ENCODE data around the gene RPRD1A.
A peak's percentile ranks its signal among the peaks of the same experiment; 100 is the strongest.
"Not testable (repeated sequence)": the region's sequence is repeated elsewhere in the genome, so short reads cannot be mapped to it uniquely, and the experiment has no call there.

Gene RPRD1A

DNA sequence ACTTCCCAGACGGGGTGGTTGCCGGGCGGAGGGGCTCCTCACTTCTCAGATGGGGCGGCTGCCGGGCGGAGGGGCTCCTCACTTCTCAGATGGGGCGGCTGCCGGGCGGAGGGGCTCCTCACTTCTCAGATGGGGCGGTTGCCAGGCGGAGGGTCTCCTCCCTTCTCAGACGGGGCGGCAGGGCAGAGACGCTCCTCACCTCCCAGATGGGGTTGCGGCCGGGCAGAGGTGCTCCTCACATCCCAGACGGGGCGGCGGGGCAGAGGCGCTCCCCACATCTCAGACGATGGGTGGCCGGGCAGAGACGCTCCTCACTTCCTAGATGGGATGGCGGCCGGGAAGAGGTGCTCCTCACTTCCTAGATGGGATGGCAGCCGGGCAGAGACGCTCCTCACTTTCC is 10.4 kb upstream of the RPRD1A start:
- H3K9me3 ChIP-seq (ENCODE audit: control insufficient read depth, low read depth, low read length); H3K4me1 ChIP-seq (ENCODE audit: control insufficient read depth, low read depth, low read length); H3K27ac ChIP-seq (ENCODE audit: low read length); H3K4me3 ChIP-seq (ENCODE audit: low read length); H3K36me3 ChIP-seq (ENCODE audit: control insufficient read depth, low read depth, low read length); H3K27me3 ChIP-seq (ENCODE audit: control insufficient read depth, insufficient read depth, low read length); H3K9ac ChIP-seq (ENCODE audit: low read length): not testable (repeated sequence)

DNA sequence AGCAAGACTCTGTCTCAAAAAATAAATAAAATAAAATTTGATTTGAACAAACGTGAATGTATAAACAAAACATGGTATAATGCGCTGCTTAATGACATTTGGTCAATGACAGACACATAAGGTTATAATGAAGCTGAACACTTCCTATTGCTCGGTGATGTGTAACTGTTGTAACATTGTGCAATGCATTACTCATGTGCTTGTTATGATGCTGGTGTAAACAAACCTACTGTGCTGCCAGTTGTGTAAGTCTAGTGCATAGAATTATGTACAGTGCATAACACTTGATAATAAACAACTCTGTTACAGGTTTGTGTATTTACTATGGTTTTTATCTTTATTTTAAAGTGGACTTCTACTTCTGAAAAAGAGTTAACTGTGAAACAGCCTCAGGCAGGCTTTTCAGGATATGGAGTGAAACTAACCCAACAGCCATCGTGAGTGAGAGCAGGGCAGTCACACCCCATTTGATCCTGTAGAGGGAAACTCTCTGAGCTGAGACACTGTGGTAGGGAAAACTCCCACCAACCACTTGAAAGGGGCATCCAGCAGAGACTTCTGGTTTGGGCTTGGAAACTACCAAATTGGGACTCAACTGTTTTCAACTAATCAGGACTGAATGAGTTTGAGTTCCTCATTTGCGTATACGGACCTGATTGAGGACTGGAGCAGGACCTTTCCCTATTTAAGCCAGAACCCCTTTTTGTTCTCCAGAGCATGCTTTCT is 8.7 kb upstream of the RPRD1A start:
- no peaks in the 10 kb centered on the region for H3K4me1 ChIP-seq (ENCODE audit: control insufficient read depth, low read depth, low read length)
- no peaks in the 10 kb centered on the region for H3K27me3 ChIP-seq (ENCODE audit: control insufficient read depth, insufficient read depth, low read length)
- peaks cover 3% of the 10 kb centered on the region for H3K9me3 ChIP-seq (ENCODE audit: control insufficient read depth, low read depth, low read length)
- H3K9ac ChIP-seq (ENCODE audit: low read length) = no peak overlapping the region
- no peaks in the 10 kb centered on the region for H3K36me3 ChIP-seq (ENCODE audit: control insufficient read depth, low read depth, low read length)
- no peak overlapping the region for H3K4me3 ChIP-seq (ENCODE audit: low read length)
- H3K27ac ChIP-seq (ENCODE audit: low read length) = no peak overlapping the region

DNA sequence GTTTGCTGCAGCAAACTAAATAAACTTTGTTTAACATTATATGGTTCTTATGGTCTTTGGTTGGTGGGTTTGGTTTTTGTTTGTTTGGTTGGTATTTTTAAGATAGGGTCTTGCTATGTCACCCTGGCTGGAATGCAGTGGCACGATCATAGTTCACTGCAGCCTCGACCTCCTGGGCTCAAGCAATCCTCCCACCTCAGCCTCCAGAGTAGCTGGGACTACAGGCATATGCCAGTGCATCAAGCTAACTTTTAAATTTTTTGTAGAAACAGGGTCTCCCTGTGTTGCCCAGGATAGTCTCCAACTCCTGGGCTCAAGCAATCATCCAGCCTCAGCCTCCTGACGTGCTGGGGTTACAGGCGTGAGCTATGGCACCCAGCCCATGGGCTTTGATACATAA is 7.1 kb upstream of the RPRD1A start:
- Histone ChIP-seq H3K36me3 (ENCODE audit: control insufficient read depth, low read depth, low read length) (no peaks in the 10 kb centered on the region), H3K9ac (ENCODE audit: low read length) (no peak overlapping the region), H3K27ac (ENCODE audit: low read length) (no peak overlapping the region), H3K4me1 (ENCODE audit: control insufficient read depth, low read depth, low read length) (no peaks in the 10 kb centered on the region), H3K9me3 (ENCODE audit: control insufficient read depth, low read depth, low read length) (peaks cover 3% of the 10 kb centered on the region), H3K27me3 (ENCODE audit: control insufficient read depth, insufficient read depth, low read length) (no peaks in the 10 kb centered on the region), H3K4me3 (ENCODE audit: low read length) (no peak overlapping the region)

DNA sequence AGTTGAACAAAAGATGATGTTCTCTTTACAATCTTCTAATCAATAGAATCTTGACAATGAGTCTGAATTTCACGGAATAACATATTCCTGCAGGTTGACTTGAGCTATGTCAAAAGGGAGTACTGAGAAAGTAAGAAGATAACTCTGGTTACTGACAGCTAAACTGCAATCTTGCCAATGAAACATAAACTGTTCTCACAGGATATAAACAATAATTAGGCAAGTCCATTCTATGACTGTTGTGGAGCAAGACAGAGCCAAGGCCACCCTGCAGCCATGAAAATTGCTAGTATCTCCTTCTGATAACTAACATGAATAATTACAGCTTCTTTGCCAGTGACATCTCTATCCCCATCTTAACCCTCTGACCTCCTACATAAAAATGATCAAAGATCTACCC is 6.3 kb upstream of the RPRD1A start:
- no peak overlapping the region for H3K9ac ChIP-seq (ENCODE audit: low read length)

DNA sequence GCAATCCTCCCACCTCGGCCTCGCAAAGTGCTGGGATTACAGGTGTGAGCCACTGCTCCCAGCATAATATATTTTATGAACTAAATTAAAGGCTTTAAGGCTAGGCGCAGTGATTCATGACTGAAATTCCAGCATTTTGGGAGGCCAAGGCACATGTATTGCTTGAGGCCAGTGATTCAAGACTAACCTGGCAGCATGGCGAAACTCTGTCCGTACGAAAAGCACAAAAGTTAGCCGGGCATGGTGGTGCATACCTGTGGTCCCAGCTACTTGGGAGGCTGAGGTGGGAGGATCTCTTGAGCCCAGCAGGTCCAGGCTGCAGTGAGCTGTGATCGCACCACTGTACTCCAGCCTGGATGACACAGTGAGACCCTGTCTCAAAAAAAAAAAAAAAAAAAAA is 5.0 kb upstream of the RPRD1A start:
- not testable (repeated sequence) for H3K9ac ChIP-seq (ENCODE audit: low read length); H3K4me1 ChIP-seq (ENCODE audit: control insufficient read depth, low read depth, low read length); H3K27ac ChIP-seq (ENCODE audit: low read length); H3K4me3 ChIP-seq (ENCODE audit: low read length); H3K9me3 ChIP-seq (ENCODE audit: control insufficient read depth, low read depth, low read length); H3K36me3 ChIP-seq (ENCODE audit: control insufficient read depth, low read depth, low read length); H3K27me3 ChIP-seq (ENCODE audit: control insufficient read depth, insufficient read depth, low read length)

More for the DNA sequence above, 6.3 kb upstream of the RPRD1A start:
- Histone ChIP-seq H3K4me1 (ENCODE audit: control insufficient read depth, low read depth, low read length) (no peaks in the 10 kb centered on the region), H3K27ac (ENCODE audit: low read length) (no peak overlapping the region), H3K36me3 (ENCODE audit: control insufficient read depth, low read depth, low read length) (no peaks in the 10 kb centered on the region), H3K9me3 (ENCODE audit: control insufficient read depth, low read depth, low read length) (peaks cover under 1% of the 10 kb centered on the region), H3K27me3 (ENCODE audit: control insufficient read depth, insufficient read depth, low read length) (no peaks in the 10 kb centered on the region), H3K4me3 (ENCODE audit: low read length) (no peak overlapping the region)

DNA sequence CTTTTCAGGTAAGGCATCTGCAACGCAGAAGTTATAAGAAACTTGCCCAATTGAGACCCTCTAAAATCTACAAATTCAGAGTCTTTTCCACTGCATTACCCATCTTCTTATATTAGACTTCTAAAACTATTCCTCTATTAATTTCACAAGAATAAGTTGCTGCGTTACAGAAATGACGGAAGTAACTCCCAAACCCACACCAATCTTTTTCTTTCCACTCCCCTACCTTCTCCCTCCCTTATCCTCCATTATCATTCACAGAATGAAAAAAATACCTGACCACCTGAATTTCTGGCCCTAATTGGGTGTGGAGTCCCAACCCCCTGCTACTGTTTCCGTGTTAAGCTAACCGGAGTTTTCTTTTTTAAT is 689 bp downstream of the RPRD1A start:
- Histone ChIP-seq H3K36me3 (ENCODE audit: control insufficient read depth, low read depth, low read length) (no peaks in the 10 kb centered on the region), H3K27me3 (ENCODE audit: control insufficient read depth, insufficient read depth, low read length) (no peaks in the 10 kb centered on the region), H3K4me1 (ENCODE audit: control insufficient read depth, low read depth, low read length) (peaks cover 19% of the 10 kb centered on the region), H3K9me3 (ENCODE audit: control insufficient read depth, low read depth, low read length) (no peaks in the 10 kb centered on the region), H3K9ac (ENCODE audit: low read length) (peak overlapping the region; percentile 93), H3K27ac (ENCODE audit: low read length) (peak overlapping the region; percentile 46), H3K4me3 (ENCODE audit: low read length) (peak overlapping the region; percentile 83)

DNA sequence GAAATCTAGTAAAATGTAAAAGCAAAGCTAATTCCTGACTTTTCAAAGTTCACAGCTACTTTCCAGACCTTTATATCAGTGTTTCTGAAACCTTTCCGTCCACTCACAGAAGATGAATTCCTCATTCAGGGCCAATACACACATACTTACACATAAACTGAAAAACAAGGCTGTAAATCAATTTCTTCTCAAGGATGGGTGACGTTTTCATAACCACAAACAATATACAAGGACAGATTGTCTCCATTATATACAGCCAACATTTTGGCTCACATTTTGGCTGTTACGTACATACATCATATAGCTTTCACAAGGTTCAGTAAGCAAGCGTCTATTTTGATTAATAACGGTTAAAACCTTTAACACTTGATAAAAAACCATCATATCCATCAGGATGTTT is 1.4 kb downstream of the RPRD1A start:
- no peaks in the 10 kb centered on the region for H3K27me3 ChIP-seq (ENCODE audit: control insufficient read depth, insufficient read depth, low read length)
- peak overlapping the region; percentile 93 for H3K9ac ChIP-seq (ENCODE audit: low read length)
- H3K27ac ChIP-seq (ENCODE audit: low read length) = peak overlapping the region; percentile 46
- H3K9me3 ChIP-seq (ENCODE audit: control insufficient read depth, low read depth, low read length) = no peaks in the 10 kb centered on the region
- peak overlapping the region; percentile 83 for H3K4me3 ChIP-seq (ENCODE audit: low read length)
- H3K4me1 ChIP-seq (ENCODE audit: control insufficient read depth, low read depth, low read length) = peaks cover 19% of the 10 kb centered on the region
- H3K36me3 ChIP-seq (ENCODE audit: control insufficient read depth, low read depth, low read length) = no peaks in the 10 kb centered on the region

DNA sequence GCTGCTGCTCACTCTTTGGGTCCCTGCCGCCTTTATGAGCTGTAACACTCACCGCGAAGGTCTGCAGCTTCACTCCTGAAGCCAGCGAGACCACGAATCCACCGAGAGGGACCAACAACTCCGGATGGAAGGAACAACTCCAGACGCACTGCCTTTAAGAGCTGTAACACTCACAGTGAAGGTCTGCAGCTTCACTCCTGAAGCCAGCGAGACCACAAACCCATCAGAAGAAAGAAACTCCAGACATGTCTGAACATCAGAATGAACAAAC is 2.6 kb downstream of the RPRD1A start:
- not testable (repeated sequence) for H3K9ac ChIP-seq (ENCODE audit: low read length); H3K27me3 ChIP-seq (ENCODE audit: control insufficient read depth, insufficient read depth, low read length); H3K4me3 ChIP-seq (ENCODE audit: low read length); H3K36me3 ChIP-seq (ENCODE audit: control insufficient read depth, low read depth, low read length); H3K9me3 ChIP-seq (ENCODE audit: control insufficient read depth, low read depth, low read length); H3K27ac ChIP-seq (ENCODE audit: low read length)
- H3K4me1 ChIP-seq (ENCODE audit: control insufficient read depth, low read depth, low read length) = peaks cover 19% of the 10 kb centered on the region

DNA sequence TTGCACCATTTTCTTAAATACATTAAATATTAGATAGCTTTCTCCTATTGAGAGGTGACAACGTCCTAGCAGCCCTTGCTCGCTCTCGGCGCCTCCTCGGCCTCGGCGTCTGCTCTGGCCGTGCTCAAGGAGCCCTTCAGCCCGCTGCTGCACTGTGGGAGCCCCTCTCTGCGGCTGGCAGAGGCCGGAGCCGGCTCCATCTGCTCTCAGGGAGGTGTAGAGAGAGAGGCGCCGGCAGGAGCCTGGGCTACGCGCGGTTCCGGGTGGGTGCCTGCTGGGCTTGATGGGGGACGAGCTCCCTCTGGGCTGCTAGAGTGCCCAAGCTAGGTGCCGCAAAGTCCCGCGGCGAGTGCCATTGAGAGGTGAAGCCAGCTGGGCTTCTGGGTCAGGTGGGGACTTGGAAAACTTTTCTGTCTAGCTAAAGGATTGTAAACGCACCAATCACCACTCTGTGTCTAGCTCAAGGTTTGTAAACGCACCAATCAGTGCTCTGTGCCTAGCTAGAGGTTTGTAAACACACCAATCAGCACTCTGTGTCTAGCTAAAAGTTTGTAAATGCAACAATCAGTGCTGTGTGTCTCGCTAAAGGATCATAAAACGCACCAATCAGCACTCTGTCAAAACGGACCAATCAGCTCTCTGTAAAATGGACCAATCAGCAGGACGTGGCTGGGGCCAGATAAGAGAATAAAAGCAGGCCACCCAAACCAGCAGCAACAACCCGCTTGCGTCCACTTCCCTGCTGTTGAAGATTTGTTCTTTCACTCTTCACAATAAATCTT is 3.1 kb downstream of the RPRD1A start:
- no peak overlapping the region for H3K27ac ChIP-seq (ENCODE audit: low read length)
- H3K9ac ChIP-seq (ENCODE audit: low read length) = no peak overlapping the region
- H3K27me3 ChIP-seq (ENCODE audit: control insufficient read depth, insufficient read depth, low read length) = no peaks in the 10 kb centered on the region
- H3K4me3 ChIP-seq (ENCODE audit: low read length) = no peak overlapping the region
- no peaks in the 10 kb centered on the region for H3K9me3 ChIP-seq (ENCODE audit: control insufficient read depth, low read depth, low read length)
- H3K4me1 ChIP-seq (ENCODE audit: control insufficient read depth, low read depth, low read length) = peaks cover 19% of the 10 kb centered on the region
- no peaks in the 10 kb centered on the region for H3K36me3 ChIP-seq (ENCODE audit: control insufficient read depth, low read depth, low read length)

DNA sequence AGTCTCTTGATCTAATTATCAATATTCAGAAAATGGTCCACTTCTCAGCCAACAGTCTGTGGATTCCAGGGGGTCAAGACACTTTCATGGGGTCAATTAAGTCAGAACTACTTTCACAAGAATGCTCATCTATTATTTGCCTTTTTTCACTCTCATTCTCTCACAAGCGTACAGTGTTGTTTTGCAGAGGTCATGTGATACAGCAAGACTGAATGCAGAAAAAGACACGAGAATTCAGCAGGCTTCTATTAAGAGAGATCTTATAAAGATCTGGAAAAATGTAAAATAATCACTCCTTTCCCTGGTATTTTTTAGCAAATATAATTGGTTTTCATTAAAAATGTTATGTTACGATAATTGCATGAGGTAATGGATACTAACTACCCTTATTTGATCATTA is 8.7 kb downstream of the RPRD1A start:
- Histone ChIP-seq H3K9me3 (ENCODE audit: control insufficient read depth, low read depth, low read length) (no peaks in the 10 kb centered on the region), H3K27ac (ENCODE audit: low read length) (no peak overlapping the region), H3K4me1 (ENCODE audit: control insufficient read depth, low read depth, low read length) (peaks cover 4% of the 10 kb centered on the region), H3K4me3 (ENCODE audit: low read length) (no peak overlapping the region), H3K9ac (ENCODE audit: low read length) (no peak overlapping the region), H3K36me3 (ENCODE audit: control insufficient read depth, low read depth, low read length) (no peaks in the 10 kb centered on the region), H3K27me3 (ENCODE audit: control insufficient read depth, insufficient read depth, low read length) (no peaks in the 10 kb centered on the region)

DNA sequence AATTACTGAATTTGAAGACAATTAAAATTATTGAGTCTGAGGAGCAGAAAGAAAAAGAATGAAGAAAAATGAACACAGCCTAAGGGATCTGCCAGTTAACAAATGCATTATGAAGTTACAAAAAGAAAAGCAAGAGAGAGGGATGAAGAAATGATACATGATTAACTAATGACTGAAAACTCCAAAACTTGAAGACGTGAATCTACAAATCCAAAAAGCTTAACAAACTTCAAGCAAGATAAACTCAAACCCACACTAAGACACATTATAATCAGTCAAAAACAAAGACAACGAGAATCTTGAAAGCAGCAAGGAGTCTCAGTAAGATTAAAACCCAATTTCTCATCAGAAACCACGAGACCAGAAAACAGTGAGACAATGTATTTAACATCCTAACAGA is 15.6 kb downstream of the RPRD1A start:
- no peaks in the 10 kb centered on the region for H3K9me3 ChIP-seq (ENCODE audit: control insufficient read depth, low read depth, low read length)

DNA sequence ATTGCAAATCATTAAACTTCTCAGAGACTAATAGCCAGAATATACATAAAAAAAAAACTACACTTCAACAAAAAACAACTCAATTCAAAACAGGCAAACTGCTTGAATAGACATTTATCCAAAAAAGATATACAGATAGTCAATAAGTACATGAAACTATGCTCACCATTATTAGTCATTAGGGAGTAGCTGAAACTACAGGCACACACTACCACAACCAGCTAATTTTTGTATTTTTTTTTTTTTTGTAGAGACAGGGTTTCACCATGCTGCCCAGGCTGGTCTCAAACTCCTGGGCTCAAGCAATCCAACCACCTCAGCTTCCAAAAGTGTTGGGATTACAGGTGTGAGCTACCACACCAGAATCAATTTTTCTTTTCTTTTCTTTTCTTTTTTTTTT is 16.9 kb downstream of the RPRD1A start:
- Histone ChIP-seq H3K4me1 (ENCODE audit: control insufficient read depth, low read depth, low read length) (peaks cover 11% of the 10 kb centered on the region), H3K9me3 (ENCODE audit: control insufficient read depth, low read depth, low read length) (no peaks in the 10 kb centered on the region), H3K36me3 (ENCODE audit: control insufficient read depth, low read depth, low read length) (no peaks in the 10 kb centered on the region), H3K9ac (ENCODE audit: low read length) (no peak overlapping the region), H3K27me3 (ENCODE audit: control insufficient read depth, insufficient read depth, low read length) (no peaks in the 10 kb centered on the region), H3K4me3 (ENCODE audit: low read length) (no peak overlapping the region), H3K27ac (ENCODE audit: low read length) (no peak overlapping the region)

More for the DNA sequence above, 15.6 kb downstream of the RPRD1A start:
- no peak overlapping the region for H3K9ac ChIP-seq (ENCODE audit: low read length)
- peaks cover 5% of the 10 kb centered on the region for H3K4me1 ChIP-seq (ENCODE audit: control insufficient read depth, low read depth, low read length)
- no peak overlapping the region for H3K4me3 ChIP-seq (ENCODE audit: low read length)
- no peaks in the 10 kb centered on the region for H3K36me3 ChIP-seq (ENCODE audit: control insufficient read depth, low read depth, low read length)
- no peak overlapping the region for H3K27ac ChIP-seq (ENCODE audit: low read length)
- no peaks in the 10 kb centered on the region for H3K27me3 ChIP-seq (ENCODE audit: control insufficient read depth, insufficient read depth, low read length)
